GM21423 (cell line): Measurements from ENCODE around the gene JOSD1.
A peak's percentile ranks its signal among the peaks of the same experiment; 100 is the strongest.

Experiments
- ATAC-seq: cut with Tn5 transposase; IDR thresholded peaks from one replicate; pipeline ENCODE4 v1.9.1; 2021; ENCODE audit warnings: mild to moderate bottlenecking, moderate library complexity; ENCODE audit not compliant: unreplicated experiment

The JOSD1 gene

DNA sequence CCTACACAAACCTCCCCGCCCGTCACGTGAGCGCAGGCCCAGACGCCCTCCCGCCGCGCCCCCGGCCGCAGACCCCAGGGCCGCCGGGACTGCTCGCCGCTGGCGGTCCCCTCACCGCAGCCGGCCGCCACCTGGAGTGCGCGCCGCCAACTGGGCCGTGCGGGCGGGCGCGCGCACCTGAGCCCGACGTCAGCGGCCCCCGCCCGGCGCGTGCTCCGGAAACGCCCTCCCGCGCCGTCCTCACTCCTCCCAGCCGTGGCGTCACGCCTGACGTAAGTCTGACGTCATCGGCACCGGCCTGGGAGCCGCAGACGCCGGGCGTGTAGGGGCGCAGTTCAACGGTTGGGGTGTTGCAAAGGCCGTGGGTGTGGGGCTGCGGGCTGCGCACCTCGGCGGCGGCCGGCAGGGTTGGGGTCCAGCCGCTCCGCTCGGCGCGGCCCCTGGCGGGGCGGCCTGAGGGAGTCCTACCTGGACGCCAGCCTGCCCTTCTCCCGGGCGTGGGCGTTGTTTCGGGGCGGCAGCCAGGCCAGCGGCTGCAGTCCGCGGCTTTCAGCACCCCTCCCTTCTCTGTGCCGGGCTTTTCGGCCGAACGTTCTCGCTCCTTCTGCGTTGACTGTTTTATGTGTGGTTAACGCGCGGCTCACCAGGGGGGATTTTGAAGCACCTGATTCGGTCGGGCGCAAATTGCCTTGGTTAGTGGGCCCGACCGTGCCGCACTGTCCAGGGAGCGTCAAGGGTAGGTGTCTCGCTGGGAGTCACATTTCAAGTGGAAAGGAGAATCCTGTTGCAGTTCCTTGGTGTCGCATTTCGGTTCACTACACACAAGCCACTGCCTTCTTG lies at the start of gene JOSD1:
Gene JOSD1, minus strand, starts transcription at position 155 of the 840 bp plus-strand sequence. CDS start 956 bp downstream, outside the sequence.
- ATAC-seq = peak; percentile 31

DNA sequence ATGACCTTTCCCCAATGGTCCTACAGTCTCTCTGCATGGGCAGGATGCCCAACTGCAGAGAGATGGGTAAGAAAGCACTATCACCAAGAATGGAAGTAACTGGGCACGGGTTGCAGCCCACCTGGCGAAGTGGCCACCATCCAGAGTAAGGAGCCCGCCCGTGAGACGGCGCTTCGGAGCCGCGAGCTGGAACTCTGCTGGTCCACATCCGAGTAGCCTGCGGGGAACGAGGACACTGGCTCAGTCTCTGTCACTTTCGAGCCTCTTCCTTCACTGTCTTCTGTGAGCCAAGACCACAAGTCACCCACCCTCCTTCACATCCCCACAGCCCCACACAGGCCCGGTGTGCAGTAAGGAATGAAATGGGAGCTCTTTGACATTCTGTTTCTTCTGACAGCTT lies 49.4 kb upstream of the JOSD1 start:
- no peak for ATAC-seq

DNA sequence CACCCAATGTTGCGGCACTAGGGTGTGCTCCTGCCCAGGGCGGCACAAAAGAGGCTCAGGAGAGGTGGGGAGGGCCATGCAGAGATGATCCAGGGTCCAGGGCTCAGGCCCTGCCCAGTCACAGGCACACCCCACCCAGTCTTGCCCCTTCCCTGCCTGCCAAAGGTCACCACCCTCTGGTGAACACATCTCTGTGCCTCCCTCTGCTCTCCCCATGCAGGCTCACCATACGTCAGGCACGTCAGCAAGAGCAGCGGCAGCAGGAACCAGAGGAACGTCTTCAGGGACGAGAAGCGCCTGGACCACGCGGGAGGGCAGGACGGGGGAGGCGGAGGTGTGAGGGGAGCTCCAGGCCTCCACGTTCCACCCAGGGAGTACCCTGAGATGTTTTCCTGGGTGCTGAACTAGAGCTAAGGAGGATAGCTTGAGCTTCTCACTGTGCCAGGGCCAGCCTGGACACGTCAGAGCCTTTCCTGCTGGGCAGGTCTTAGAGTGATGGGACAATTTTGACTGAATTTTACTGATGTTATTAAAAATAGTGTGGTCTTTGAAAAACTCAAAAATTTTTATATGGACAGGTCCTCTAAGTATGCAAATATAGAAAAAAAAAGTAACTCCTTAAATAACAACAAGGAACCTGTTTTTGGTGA lies 47.9 kb upstream of the JOSD1 start:
- no peak for ATAC-seq

DNA sequence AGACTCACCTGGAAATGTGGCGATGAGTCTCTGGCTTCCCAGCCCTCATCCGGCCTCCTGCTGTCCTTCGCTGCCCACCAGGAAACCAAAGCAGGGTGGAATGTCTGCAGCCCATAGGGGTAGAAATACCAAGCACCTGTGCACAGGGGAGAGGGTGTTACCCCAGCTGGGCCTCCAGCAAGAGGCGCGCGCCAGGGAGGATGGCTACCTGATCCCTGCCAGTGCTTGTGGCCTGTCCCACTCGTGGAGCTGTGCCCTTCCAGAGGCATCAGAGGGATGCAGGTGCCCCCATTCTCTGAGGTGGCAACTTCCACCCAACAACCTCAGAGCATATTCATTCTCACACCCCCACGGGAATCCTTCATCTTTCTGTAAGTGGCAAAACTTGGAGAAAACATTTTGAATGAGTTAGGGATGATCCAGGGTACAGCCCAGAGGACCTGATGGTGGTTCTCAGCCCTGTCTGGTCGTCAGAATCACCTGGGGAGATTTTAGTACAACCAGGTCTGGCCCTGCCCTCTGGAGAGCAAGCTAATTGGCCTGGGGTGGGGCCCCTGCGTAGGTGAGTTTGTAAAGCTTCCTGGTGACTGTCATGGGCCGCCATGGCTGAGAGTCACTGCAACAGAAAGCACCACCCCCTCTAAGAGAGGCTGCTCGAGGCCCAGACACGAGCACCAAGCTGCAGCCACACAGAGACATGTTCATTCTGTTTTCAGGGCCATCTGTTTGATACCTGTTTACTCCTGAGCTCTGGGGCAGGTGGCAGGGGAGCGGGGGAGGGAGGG lies 45.1 kb upstream of the JOSD1 start:
- no peak for ATAC-seq

DNA sequence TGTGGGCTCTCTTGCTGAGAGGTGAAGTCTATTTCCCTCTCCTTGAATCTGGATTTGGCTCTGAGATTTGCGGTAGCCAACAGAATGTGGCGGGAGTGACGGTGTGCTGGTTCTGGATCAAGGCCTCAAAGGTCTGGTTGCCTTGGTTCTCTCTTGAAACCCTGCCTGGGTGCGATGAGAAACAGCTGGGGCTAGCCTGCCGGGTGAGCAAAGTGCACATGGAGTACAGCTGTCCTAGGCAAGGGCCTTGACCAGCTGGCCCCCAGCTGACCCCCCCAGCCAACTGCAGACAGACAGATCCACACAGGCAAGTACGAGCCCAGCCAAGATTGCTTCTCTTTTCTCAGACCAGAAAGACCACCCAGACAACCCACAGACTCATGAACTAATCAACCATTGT lies 44.2 kb upstream of the JOSD1 start:
- no peak for ATAC-seq

DNA sequence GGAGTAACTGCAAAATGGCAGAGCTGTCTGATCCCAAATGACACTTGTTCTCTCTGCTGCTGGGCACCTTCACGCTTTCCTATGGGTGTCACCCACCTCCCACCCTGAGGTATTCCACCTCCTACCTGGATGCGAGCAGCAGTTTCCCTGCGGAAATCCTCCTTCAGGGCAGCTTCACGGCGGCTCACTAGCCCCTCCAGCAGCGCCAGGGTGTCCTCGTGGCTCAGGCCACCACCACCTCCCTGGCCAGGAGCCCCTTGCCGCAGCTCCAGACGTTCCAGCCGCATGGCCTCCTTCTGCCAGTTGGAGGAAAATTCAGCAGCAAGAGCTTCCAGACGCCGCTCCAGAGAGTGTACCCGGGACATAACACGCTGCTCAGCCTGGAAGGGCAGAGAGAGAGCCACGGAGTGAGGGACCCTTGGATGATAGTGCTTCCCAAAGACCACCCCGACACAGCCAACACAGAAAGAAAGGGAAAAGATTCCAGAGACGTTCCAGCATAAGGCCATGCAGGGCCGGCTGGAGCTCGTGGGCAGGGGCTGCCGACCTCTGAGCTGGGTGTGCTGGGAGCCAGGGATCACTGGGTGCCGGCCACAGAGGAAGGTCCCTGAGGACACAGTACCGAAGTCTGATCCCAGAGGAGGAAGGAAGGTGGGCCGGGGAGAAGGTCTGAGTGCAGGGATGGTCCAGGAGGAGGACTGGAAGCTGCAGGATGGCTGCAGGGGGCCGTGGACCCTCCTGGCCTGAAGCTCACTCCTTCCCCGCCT lies 41.6 kb upstream of the JOSD1 start:
- no peak for ATAC-seq

DNA sequence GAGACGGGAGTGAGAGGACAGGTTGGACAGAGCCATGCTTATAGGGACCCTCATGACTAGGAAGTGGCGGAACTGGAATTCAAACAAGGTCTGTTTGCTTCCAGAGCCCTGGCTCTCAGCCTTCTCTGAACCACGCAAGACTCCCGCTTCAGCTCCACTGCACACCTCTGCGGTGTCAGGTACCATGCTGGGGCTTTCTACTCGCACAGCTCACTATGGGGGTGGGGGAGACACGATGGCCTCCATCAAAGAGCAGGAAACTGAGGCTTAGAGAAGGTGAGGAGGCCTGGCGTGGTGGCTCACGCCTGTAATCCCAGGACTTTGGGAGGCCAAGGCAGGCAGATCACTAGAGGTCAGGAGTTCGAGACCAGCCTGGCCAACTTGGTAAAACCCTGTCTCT lies 40.8 kb upstream of the JOSD1 start:
- no peak for ATAC-seq

DNA sequence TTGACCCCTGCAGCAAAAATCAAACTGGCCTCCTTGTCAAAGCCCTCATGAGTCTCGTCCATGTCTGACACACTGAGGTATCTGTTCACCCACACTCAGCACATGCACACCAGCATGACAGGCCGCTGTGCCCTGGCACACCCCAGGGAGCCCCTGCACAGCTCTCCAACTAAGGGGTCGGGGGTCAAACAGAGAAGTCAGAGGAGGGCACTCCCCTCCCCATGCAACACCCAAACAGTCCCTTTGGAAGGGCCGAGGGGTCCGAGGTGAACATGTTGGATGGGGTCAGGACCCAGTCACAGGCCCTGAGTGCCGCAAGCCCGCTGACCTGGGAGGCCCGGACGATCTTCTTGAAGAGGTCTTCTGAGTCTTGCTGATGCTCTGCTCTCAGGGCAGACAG lies 40.4 kb upstream of the JOSD1 start:
- no peak for ATAC-seq

DNA sequence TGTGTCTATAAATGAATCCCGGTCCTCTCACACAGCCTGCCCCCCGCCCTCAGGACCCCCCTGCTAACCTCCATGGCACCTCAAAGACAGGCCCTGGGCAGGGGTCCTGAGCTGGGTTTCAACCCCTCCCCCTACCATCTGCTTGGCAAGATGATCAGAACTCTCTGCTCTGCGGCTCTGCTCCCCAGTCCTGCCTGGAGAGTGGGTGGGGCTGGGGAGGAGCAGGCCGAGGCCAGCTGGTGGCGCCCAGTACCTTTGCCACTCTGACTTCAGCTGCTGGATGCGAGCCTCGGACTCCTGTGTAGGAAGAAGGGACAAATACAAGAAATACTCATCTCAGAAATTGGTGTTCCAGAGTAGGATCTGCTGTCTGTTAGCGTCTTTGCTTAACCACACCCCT lies 40.0 kb upstream of the JOSD1 start:
- ATAC-seq = no peak

DNA sequence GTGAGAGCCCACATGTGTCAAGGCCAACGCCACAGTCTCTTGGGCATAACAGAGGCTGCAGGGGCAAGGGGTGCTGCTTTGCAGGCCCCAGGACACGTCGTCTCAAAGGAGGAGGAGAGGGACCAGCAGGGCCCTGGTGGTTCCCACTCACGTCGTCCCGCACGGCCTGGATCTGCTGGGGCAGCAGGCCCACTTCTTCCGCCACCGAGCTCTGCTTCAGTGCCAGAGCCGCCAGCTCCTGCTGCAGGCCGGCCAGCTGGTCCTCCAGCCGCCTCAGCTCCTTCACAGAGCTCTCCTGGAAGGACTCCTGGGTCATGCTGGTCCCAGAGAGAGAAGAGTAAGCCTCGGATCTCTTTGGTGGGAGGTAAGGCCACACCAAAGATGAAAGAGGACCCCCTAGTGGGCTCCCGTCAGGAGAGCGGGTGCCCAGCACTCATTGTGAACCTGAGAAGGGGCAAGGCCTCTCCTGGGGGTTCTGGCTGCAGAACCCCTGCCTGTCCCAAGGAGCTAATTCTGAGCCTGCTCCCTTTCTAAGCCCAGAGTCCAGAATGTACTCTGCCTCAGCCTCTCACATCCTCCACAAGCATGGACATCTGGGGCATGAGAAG lies 39.5 kb upstream of the JOSD1 start:
- ATAC-seq = no peak

DNA sequence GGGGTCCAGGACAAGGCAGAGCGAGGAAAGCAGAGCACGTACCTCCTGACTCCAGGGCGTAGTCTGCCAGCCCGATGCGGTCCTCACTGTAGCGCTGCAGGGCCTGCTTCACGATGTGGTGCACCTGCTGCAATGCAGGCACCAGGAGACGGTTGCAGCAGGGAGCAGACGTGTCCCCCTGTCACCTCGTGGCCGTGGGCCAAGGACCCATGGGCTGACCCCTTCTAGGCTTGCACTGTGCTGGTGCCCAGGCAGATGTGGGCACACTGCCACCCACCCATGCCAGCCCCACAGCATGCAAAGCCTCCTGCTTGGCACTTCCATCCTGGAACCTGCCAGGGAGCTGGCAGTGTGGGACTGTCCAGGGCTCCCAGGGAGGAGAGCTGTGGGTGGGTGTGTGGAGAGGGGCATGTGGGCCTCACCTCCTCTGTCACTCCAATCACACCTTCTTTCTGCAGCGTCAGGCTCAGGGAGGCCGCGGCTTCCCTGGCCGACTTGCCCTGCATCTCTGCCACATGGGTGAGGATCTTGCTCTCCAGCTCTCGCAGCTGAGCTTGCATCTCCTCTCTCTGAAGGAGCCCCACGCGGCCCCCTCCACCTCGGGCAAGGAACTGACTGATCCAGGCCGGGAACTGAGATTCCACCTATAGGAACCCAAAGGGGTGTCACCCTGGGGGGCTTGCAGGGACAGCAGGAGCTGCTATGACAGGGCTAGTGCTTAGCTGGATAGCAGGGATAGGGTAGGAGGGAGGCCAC lies 38.7 kb upstream of the JOSD1 start:
- ATAC-seq = no peak

DNA sequence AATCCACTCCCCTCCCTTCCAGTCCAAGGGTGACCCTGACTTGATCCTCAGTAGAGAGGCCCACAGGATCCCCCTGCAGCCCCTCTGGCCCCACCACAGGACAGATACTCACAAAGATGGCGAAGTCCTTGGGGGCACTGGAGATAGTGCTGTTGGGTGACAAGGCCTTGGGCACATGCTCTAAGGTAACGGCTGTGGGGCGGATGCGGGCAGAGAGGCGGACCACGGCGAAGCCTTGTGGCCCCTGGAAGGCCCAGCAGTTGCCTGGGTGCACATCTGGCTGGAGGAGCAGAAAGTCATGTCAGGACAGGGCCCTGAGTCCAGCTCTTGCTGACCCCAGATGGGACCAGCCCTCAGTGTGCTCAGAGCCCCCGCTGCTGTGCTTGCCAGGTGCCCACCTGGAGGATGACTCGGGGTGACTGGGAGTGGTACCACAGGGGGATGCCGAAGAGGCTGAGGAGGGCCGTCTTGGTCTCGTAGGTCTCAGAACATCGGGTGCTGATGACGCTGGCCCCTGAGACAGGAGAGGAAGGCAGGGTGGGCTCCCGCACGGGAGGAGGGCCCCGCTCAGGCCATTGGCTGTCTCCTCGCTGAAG lies 37.8 kb upstream of the JOSD1 start:
- ATAC-seq = no peak

DNA sequence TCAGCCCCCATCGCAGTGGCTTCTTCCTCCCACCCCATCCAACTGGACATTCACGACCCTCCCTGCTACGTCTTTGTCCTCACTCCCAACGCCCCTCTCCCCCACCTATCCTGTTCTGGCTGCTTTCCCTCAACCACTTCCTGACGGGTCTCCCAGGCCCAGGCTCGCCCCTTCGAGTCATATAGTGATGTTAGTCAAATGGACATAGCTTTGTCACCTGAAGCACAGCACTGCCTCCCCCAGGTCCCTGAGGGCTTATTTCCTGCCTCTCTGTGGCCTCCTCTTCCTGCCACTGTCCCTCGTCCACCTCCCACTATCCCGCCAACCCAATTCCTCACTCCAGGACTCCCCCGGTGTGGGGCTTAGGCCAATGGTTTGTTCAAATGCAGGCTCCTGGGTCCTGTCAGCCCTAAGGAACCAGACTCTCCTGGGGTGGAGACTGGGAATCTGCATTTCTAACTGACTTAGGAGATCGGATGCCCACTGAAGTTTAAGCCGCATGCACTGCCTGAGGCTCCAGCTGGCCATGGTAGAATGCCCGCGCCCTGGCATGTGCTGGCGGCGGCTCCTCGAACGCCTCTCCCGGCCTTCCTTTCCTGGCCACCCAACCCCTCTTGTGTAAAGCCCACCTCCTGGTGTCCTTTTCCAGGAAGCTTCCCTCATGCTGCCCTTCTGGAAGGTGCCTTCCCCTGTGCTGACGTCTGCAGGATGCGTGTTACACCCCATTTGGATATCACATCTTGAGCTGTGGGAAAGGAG lies 36.7 kb upstream of the JOSD1 start:
- no peak for ATAC-seq

DNA sequence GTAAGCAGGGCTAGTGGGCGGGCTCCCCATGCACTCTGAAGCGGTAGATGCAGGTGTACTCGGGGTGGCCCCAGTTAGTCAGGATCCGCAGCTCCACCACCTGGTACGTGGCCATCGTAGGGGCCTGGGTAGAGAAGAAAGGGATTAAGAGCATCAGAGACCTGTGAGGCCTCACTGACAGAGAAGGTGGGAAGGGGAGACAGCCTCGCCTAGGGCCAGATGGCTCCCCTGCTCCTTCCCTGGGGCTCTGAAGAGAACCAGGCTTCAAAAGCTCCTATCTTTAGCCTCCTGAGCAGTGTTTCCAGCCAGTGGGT lies 35.5 kb upstream of the JOSD1 start:
- ATAC-seq = no peak

DNA sequence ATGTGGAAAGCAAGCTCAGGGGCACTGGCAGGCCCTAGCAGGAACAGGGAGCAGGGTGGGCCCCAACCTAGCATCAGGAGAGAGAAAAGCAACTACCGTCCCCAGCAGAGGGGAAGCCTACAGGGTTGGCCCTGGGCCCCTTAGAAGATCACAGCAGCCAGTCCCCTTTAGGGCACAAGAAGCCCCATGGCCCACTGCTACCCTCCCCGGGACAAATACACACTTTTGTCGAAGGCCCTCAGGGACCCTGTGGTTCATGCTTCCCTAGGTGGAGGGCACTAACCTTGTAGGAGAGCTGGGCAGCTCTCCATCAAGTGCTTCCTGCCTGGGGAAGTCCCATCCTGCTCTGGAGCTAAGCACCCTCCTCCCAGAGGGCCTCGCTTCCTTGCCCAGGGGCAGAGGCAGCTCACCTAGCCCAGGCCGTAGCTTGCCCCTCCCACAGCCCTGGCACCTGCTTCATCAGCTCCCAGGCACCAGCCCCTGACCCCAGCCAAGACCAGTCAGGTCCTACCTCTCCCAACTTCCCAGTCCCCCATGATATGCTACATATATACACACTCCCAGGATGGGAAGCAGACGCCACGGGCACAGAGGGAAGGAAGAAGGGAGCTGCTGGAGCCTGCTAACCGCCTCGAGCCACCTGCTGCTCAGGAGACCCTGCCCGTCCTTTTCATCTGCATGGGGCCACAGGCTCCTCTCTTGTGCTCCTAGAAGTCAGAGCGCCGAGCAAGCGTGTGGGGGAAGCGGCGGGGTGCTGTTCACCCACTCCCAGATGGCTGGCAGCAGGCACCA lies 34.9 kb upstream of the JOSD1 start:
- no peak for ATAC-seq

DNA sequence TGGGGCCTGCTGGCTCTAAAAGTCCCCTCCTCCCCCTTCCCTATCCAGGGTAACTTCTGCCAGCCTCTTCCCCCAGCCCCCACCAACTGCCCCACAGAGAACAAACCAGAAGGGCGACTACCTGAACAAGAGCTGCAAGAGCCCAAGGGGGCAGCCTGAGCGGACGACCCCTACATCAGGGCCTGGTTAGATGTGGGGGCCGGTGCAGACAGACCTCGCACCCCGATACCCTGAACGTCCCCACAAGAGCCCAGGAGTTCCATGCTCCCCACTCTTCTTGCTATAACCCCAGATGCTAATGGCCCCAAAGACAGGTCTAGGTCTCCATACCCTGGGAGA lies 34.4 kb upstream of the JOSD1 start:
- no peak for ATAC-seq

DNA sequence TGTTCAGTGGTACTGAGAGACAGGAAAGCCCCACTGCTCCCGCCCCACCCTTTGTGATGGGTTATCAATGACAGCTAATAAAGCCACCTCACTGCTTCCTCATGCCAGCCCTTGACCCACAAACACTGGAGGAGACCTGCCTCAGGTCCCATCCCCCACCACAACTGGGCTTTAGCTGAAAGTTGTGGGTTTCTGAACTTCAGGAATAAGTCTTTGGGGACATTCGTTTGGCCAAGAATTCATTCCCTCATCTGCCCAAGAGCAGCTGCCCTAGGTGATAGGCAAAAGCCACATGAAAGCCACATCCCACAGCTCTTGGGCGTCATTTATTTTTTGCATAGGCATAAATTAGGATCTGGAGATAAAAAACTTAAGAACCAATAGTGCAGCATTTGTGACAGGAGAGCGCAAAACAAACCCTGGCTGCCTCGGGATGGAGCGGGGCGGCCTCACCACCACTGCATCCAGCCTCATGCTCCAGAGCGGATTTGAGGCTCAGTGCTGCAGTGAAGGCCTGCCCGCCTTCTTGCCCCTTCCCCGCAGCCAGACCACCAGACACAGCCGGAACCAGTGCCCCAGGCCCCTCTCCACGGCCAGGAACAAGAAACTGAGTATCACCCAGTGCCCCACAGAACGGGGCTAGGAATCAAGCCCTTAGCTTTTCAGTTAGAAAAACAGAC lies 33.8 kb upstream of the JOSD1 start:
- no peak for ATAC-seq
